HG03565 (cell line): ENCODE results near the gene MAPK8.

Source experiments
- ATAC-seq: cut with Tn5 transposase; IDR thresholded peaks from one replicate; pipeline ENCODE4 v1.9.1; 2021; ENCODE audit warnings: mild to moderate bottlenecking, moderate library complexity; ENCODE audit not compliant: unreplicated experiment

The MAPK8 gene

DNA sequence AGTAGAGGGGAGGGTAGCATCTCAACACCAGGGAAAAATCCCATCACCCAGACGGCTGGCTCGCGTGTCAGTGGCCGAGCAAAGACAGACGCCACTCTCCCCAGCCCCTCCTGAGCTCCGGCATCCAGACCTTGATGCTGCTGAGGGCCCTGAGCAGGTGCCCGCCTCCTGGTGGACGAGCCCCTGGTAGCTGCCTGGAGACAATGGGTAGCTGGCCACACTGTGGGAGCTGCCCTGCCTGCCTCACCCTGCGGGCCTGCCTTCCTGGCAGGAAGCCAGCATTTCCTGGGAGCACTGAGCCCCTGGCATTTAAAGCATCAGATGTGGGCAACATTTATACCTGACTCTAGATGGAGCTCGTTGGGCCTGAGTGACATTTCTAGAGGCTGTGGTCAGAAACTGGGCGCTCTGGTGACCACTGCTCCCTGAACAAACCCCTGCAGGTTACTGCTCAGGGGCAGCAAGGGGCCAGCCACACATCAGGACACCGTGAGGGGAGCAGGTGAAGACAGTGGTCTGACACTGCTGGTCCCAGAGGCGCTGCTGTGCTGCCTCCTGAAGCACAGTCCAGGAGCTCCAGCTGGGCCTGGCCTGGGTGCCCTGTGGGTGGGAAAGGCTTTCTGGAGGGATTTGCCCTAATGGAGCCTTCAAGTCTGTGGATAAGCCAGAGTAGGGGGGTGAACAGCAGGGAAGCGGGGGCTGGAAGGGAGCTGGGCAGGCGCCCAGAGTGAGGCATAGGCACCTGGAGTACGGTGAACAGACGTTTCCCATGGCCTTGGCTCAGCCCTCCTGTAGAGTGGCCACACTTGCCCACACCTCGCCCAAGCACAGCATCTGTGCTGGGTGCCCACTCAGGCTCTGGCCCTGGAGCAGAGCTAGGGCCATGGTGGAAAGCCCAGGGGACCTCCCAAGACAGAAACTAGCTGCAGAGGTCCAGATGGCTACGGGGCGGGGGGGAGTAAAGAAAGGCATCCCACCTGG, 138.7 kb downstream of the MAPK8 start:
- no peak for ATAC-seq

DNA sequence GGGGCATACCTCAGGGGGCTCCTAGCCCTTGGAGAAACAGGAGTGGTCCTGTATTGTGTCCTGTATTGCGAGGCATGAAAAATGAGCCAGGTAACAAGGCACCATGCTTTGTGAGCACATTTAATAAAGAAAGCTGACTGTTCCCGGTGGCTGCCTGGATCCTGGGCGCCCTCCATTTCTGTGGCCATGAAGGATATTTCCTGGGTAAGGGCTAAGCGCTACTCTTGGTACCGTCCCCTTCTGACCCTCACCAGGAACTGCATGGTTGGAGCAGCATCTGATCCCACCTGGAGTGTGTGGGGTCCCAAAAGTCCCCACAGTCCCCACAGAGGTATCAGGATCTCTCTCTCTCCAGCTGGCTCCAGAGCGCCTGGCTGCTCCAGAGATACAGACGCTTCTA, 139.5 kb downstream of the MAPK8 start:
- ATAC-seq, result no peak

DNA sequence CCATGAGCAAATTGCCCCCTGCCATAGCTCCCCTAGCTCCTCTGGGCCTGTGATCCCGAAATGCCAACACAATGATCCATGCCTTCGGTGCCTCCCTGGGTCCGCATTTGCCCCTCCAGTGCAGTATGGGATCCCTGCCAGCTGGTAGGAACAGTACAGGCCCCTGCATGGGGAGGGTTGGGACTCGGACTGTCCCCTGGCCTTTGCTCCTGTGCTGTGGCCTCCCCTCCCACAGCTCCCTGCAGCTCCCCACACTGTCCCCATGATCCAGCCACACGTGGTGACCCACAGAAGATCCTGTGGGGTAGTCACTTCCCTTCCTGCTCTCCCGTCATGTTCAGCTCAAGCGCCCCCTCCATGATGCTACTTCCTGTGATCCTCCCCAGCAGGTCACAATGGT, 140.3 kb downstream of the MAPK8 start:
- ATAC-seq, result no peak

DNA sequence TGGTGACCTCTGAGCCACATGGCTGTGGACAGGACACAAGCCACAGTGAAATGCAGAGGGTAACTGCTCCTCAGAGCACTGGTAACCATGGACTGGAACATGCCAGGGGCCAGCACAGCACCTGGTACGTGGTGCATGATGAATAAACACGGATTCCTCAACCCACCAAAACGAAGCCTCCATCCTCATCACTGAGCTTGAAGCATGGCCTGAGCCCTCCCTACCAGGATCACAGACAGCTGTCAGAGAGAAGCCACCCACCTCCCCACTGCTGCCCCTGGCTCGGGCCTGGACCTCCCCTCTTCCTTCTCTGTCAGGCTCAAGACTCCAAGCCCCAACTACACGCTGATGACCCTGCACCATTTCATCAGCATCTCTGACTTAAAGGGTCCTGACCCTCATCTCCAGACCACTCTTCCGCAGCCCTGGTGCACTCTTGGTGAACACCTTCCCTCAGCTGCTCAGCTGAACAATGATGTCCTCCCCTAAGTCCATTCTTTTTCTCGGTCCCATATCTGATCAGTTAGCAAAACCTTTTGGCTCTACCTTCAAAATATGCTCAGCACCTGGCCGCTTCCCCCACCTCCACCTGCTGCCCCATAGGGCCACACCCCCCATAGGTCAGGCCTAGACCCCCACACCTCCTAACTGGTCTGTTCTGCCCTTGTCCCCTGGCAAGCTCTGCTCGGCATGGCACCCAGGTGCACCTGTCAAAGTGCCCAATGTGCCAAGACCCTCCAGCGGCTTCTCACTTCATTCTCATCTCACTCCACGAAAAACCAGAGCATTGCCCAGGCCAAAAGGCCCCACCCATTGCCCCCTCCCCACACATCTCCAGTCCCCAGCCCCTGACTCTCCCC, 141.1 kb downstream of the MAPK8 start:
- ATAC-seq, result no peak

DNA sequence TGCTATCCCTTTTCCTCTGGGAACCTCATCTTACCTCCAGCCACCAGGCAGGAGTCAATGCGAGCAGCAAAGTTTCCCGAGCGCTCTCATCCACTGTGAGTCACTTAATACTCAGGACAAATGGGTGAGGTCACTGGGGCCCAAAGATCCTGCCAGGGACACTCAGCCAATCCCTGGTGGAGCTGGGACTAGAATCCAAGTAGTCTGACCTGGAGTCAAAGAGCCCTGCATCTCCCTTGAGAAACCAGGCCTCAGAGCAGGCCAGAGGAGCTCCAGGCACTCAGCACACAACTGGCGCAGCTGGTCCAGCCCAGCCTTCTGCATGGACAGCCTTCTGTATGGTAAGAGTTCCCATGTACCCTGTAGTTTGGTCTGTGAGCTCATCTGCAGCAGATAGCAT, 142.3 kb downstream of the MAPK8 start:
- no peak for ATAC-seq

DNA sequence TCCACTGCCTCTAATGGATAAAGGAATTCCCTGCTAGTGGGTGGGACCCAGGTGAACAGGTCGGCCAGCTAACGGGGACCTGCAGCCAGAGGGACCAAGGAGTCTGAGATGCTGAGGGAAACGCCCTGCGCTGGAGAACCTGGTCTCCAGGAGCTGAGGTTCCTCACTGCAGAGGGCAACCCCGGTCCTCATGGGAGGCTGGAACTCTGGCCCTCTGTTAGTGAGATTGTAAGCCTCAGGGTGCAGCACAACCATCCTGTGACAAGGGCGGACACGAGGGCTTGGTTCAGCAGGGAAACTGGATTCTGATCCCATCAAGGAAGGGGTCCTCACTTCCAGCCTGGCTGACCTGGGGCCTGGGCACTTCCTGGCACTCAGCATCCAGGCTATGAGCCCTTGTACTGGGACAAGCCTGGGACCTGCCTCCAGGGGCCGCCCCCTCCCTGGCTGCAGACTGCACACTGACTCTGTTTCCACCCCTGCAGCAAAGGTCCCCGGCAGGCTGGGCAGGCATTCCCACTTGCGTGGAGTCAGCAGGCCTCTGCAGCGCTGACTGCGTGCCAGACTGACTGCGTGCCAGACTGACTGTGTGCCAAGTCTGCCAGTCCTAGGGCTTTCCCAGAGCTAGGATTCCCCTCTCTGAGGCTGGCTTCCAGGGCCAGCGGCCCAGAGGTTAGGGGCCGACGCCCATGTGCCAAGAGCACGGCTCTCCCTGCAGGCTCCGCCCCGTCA, 143.2 kb downstream of the MAPK8 start:
- ATAC-seq, result no peak

DNA sequence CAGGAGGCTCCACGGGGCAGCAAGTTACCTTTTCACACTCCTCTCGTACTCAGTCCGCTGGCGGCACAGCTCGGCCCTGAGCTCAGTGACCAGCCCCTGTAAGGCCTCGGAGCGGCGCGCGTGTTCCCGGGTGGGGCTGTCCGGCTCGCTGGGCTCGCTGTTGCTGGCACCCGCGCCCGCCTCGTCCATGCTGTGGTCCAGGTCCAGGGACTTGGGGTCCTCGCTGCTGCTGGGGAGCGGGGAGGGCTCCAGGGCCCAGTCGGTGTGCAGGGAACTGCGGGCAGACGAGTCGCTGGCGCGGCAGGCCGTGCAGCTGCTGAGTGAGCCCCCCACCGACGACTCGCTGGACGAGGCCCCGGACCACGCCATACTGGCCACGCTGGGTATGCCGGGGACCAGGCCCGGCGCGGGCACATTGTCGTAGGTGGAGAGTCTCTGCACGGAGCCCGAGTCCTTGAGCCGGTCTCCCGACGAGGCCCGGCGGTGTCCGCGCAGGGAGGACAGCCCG, 143.8 kb downstream of the MAPK8 start:
- ATAC-seq, result no peak

DNA sequence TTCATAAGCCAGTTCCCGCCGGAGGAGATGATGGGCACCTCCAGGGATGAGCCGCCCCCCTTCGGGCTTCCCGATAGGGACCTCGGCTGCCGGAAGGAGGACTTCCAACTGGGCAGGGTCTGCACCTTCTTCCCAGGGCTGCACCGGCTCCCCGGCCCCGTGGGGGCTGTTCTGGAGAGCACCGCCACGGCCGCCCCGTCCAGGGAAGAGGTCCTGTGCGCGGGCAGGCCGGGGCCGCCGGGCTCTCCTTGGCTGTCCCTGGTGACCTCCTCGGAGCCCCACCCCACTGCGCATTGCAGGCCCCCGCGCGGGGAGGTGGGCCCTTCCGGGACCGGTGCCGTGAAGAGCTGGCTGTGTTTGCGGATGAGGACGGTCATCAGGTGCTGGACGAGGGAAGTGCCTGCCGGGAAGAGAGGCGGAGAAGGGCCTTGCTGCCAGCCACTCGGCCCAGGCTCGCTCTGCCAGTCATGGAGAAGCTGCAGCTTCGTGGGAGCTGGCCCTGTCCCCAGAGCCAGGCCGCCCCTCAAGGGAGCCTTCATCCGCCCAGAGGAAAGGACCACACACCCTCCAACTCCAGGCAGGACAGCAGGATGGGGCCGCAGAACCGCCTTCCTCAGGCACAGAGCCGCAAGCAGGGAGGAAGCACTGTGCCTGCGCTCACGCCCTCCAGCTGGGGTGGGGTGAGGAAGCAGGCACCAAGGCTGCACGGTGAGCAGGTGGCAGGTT, 144.4 kb downstream of the MAPK8 start:
- ATAC-seq, result no peak

DNA sequence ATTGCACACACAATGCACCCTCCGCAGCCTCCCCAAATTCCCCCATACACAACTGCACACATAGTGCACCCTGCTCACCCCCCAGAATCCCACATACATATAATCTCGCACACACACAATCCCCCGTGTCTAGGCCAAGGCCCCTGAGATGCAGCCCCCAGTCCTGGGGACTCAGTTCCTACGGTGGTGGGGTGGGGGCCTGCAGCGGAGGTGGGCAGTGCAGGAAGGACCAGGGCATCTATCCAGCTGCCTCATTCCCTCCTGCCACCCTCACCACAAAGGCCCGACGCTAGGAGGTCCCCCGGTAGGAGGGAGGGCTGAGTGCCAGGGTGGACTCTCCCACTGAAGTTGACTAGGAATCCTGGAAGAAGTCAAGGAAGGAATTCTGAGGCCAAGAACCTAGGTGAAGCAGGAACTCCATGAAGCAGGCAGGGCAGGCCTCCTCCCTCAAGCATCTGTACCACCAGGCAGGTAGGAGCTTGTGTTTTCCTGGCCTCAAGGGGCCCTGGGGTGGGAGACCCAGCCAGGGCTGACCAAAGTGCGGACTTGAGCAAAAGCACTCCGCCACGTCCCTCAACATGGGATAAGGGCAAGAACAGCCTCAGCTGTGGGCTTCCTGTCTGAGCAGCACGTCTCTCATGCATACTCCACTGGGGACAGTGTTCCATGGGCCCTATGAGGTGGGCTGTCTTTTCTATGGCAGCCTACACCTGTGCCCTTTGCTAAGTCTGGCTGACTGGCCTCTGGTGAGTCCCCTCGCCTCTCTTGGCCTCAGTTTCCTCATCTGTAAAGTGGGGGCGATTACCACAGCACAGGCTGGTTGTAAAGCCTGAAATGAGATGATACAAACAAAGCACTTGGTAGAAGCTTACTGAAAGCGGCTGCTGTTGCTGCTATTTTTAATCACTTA, 145.7 kb downstream of the MAPK8 start:
- no peak for ATAC-seq

DNA sequence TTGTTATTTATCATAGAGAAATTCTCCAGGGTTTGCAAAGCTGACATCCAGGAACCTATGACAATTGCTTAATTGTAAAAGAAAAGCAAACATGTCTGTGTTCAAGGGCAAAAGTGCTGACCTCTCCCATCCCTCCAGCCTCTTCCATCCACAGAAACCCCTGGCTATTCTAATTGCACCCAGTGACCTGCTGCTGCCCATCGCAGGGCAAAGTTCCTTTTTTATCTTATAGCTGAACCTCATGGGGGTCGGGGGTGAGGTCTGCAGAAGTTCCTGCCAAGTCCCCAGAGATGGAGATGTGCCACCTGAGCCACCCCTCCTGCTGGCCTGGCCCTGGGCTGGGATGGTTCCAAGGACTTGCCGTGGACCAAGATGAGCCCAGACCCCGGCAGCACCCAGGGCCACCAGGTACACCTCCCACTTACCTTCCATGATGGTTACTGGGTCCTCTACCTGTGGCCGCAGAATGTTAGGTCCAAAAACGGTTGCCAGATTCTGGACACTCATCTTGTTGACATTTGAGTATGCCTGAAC, 146.5 kb downstream of the MAPK8 start:
- no peak for ATAC-seq

DNA sequence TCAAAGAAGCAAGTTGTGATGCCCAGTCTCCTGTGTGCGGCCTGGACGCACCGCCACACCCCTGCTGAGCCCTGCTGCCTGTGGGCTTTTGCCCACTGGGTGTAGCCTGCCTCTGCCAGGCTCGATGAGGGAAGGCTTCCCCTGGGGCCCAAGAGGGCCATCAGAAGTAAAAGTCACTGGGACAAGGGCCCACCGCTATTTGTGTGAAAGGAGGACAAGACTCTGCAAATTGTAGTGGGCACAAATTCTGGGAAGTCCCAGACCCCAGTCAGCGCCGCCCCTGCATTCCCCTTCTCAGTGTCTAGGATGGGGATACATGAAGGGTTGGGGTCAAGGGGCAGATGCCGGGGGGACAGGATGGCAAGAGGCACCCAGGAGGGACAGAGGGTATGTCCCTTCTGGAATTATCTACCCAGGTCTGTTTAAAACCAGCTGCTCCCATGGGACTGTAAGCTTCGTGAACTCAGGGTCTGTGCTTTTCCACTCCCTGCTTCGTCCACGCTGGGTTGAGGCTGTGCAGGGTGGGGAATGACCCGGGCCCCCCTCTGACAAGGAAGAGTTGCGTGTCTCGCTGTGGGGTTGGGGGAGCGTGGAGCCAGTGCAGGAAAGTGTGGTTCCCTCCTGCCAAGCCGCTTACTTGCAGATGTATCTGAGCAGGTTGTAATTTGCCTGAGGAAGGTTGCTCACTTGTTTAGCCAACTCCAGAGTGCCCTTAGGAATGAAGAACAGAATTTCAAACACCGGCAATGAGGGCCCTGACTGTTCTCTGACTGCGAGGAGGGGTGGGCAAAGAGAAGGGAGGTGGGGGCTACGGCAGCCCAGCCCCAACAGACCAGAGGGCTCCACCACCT, 147.2 kb downstream of the MAPK8 start:
- no peak for ATAC-seq

DNA sequence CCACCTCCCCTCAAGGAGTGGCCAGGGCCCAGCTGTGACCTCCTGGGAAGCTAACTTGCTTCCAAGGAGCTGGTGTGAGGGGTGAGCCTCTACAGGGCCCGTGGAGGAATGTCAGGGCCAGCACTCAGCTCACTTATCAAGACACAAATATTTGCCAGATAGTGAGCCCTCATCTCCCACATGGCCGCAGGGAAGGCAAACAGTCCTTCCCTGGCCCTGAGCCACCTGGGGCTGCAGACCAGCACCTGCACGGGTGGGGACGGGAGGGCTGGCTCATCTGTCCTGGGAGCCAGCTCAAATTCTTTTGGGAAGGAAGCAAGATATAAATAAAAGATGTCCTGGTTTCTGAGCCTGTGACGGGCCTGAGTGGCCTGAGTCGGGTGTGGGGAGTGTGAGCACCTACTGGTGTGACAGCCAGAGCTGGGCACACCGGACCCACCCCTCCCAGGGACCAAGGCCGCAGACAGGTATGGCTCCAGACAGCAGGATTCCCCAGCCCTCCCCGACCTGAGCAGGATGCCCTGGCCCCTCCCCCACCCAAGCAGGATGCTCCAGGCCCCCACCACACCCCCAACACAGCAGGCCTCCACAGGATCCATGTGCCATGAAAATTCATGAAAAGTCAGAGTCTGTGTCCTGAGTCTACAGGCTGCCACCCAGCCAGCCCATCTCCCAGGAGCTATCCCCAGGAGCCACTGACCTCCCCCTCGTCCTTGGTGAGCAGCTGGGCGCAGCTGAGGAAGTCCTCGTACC, 148.0 kb downstream of the MAPK8 start:
- no peak for ATAC-seq

DNA sequence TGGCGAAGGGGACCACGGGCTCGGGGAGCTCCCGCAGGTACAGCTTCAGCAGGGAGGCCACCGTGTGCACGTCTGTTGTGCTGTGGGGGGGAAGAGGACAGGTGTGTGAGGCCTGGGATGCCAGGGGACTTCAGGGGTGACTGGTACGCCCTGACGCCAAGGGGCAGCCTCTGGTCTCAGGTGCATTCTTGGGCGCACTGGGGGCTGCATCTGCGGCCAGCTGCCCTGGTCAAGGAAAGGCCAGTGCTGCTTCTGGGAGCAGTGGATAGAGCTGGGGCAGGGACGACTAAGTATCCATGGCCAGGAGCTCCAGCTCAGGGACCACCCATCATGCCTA, 148.5 kb downstream of the MAPK8 start:
- no peak for ATAC-seq

DNA sequence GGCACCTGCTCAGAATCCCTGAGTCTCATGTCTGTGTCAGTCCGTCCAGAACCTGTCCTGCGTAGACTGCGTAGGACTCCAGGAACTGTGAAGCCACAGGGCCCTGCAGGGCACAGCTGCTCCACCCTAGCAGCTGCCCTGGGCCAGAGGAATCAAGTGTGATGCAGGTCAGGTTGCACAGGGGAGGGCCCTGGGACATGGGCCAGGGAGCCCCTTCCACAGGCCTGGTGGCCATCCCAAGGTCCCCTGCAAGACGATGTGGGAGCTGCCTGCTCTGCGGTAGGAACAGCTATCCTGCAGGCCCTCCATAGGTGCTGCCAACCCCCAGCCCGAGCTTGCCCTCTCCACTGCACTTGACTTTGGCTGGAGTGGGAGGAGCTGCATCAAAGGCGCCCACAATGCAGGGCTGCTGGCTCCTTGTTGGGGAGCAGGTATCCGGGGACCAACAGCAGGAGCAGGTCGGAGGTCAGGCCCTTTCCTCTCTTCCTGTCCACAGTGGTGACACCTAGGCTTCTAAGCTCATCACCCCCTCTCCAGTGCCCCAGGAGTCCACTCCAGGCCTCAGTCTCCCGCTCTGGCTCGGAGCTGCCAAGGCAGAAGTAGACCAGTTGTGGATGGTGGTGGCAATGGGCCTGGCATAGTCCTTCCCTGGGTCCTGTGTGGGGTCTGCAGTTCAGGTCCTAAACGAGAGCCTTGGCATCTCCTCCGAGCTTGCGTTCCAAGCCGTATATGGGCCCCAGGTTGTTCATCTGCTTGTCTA, 149.1 kb downstream of the MAPK8 start:
- no peak for ATAC-seq

DNA sequence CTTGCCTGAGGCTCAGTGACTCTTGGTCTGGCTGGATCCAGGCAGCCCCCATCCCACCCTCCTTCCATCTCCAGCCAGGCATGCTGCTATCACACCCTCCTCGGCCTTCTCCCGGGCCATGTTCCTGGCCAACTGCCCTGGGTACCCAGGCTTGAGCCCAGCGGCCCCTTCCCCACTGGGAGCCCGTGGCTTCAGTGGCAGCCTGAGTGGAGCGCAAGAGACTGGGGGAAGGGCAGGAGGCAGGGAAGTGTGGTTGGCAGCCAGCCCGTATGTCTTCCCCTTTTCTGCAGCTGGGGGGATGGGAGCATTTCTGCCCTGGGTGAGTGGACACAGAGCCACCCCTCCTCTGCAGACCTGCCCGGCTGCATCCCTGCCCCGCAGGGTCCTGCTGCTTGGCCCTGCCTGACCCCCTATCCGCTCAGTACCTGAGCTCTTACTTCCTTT, 149.9 kb downstream of the MAPK8 start:
- ATAC-seq, result no peak
